Naive thymus-derived CD4-positive, alpha-beta T cell (primary cell): Measurements from ENCODE around the gene CPT1B. TPM values are rescaled to one million over a fixed set of nuclear protein-coding genes. Genes with fewer than 3 reads are reported as not detected.

Source experiments
- ATAC-seq: fragments of 150-1000 bp; cut with Tn5 transposase; 2 replicates; pipeline ENCODE4 v1.10.0; 2021; ENCODE audit warnings: mild to moderate bottlenecking, moderate library complexity
- CTCF ChIA-PET: fragments of 350-600 bp; sonication (Branson Sonifier 250); formaldehyde crosslinking; loops from one replicate; lab custom pipeline; 2021; ENCODE audit warnings: antibody characterized with exemption; lab: Charles Lee
- POLR2A ChIA-PET: fragments of 350-600 bp; sonication (Branson Sonifier 250); formaldehyde crosslinking; loops from one replicate; lab custom pipeline; 2021; ENCODE audit warnings: antibody characterized with exemption, inconsistent platforms; lab: Charles Lee
- DNase-seq, 9 donors: peaks; one replicate each; pipeline versions ENCODE4 v3.0.0 to v3.0.0-alpha.2; 2020 to 2022; ENCODE audit warnings: mixed read lengths in 1 of 9
- H3K27ac ChIP-seq: one replicate; pipeline ENCODE4 v1.7.0; 2013; ENCODE audit warnings: mild to moderate bottlenecking, low read depth, low read length, moderate library complexity
- H3K27me3 ChIP-seq, 2 donors: one replicate each; pipeline ENCODE4 v1.7.0; 2013; ENCODE audit warnings: low read length in 2 of 2, mild to moderate bottlenecking in 2 of 2, moderate library complexity in 2 of 2; ENCODE audit not compliant: control insufficient read depth in 2 of 2, insufficient read depth in 2 of 2
- H3K36me3 ChIP-seq, 3 experiments: 1 replicate in 2 of 3; 2 replicates in 1 of 3; pipeline ENCODE4 v1.7.0; 2013; ENCODE audit warnings: low read length in 3 of 3, mild to moderate bottlenecking in 3 of 3, moderate library complexity in 1 of 3; ENCODE audit not compliant: insufficient read depth in 3 of 3, control insufficient read depth in 2 of 3
- H3K4me1 ChIP-seq, 2 donors: one replicate each; pipeline ENCODE4 v1.7.0; 2013; ENCODE audit warnings: low read length in 2 of 2, mild to moderate bottlenecking in 2 of 2, moderate library complexity in 1 of 2; ENCODE audit not compliant: control insufficient read depth in 2 of 2, insufficient read depth in 2 of 2
- H3K4me3 ChIP-seq: 2 replicates; pipeline ENCODE4 v1.7.0; 2013; ENCODE audit warnings: mild to moderate bottlenecking, low read length
- H3K9me3 ChIP-seq, 3 experiments: 1 replicate in 2 of 3; 2 replicates in 1 of 3; pipeline ENCODE4 v1.7.0; 2013; ENCODE audit warnings: low read length in 3 of 3; ENCODE audit not compliant: control insufficient read depth in 2 of 3
- H3K27ac Mint-ChIP-seq, 9 donors: one replicate each; pipeline ENCODE4 v1.8.0; 2020 to 2022; ENCODE audit warnings: mixed read lengths in 9 of 9, mild to moderate bottlenecking in 8 of 9, moderate library complexity in 5 of 9, inconsistent platforms in 2 of 9
- H3K27me3 Mint-ChIP-seq, 5 donors: one replicate each; pipeline ENCODE4 v1.8.0; 2021 to 2022; ENCODE audit warnings: mixed read lengths in 5 of 5, mild to moderate bottlenecking in 1 of 5
- H3K36me3 Mint-ChIP-seq, 5 donors: one replicate each; pipeline ENCODE4 v1.8.0; 2020 to 2022; ENCODE audit warnings: mixed read lengths in 5 of 5, mild to moderate bottlenecking in 3 of 5, inconsistent platforms in 1 of 5
- H3K4me1 Mint-ChIP-seq, 7 donors: one replicate each; pipeline ENCODE4 v1.8.0; 2020 to 2022; ENCODE audit warnings: mixed read lengths in 7 of 7, mild to moderate bottlenecking in 3 of 7, inconsistent platforms in 1 of 7
- H3K4me3 Mint-ChIP-seq, 10 donors: one replicate each; pipeline ENCODE4 v1.8.0; 2020 to 2022; ENCODE audit warnings: mild to moderate bottlenecking in 10 of 10, mixed read lengths in 10 of 10, moderate library complexity in 6 of 10, inconsistent platforms in 2 of 10
- H3K9me3 Mint-ChIP-seq, 11 donors: one replicate each; pipeline ENCODE4 v1.8.0; 2020 to 2022; ENCODE audit warnings: mixed read lengths in 11 of 11, mild to moderate bottlenecking in 4 of 11, inconsistent platforms in 1 of 11, moderate library complexity in 1 of 11
- intact Hi-C, 2 donors: fragments of 100-400 bp; cut with micrococcal nuclease; formaldehyde crosslinking; loops; one replicate each; pipeline ENCODE4 v1.15.1; 2023
- polyA plus RNA-seq, 2 donors: library from polyadenylated mRNA; unstranded; fragments of 300-500 nt; fragmentation: Illumina TruSeq; gene quantifications; one replicate each; pipeline ENCODE4 v1.2.3, GENCODE V29; 2021
- total RNA-seq, 6 experiments: library from RNA in 5 of 6; stranded (reverse) in 5 of 6; gene quantifications; 1 replicate in 5 of 6; 2 replicates in 1 of 6; pipeline ENCODE4 v1.2.3 and lab custom pipeline; 2021 to 2026

CPT1B gene
- total and polyA plus RNA-seq, 7 experiments from 2014 or later, result 0.32 to 108 (median 64.8) TPM

DNA sequence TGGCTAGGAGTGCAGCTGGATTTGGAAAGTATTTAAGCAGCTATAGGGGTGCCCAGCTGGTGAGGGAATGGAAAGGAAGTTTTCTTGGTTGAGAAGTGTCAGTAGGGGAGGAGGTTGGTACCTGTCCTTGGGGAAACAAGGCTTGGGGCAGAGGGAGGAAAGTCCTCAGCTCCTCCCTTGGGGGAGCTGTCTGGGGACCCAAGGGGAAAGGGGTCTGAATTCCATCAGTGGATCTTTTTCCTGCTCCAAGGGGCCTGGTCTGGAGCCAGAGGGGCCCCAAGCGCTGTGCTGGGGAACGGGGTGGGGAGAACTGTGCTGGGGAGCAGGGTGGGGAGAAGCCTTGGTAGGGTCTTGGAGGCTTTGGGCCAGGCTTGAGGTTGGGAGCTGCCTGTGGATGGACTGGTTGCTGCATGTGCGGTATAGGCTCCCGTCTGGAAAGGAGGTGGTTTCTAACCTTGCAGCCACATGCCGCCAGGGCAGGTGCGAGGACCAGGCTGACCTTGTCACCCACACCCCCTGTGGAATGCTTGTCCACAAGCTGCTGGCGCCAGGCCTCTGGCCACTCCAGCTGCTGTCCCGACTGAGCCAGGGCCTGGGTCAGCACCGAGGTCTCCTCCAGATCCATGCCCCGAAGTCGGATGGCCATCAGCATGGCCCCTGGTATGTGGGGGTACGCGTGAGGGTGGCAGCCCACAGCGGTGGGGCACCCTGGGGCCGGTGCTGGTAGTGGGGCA, 49.4 kb downstream of the CPT1B start:
- ChIA-PET POLR2A (interaction anchor here (0.6 to 7.1 kb wide), 9 partner anchors 10 to 297 kb away, joined by 3 to 127 read pairs (median 6); partner anchors contain the start of genes ARSA, KLHDC7B, LMF2 and NCAPH2), CTCF (interaction anchor here (1.1 to 1.7 kb wide), 3 partner anchors 11 to 93 kb away, joined by 3 to 6 read pairs (median 4); partner anchors contain the start of gene SYCE3)
- no peak overlapping the region for H3K4me3 ChIP-seq
- Mint-ChIP-seq H3K4me1 (peaks cover 8 to 48% (median 32%) of the 10 kb centered on the region in 7 donors), H3K9me3 (no peaks in the 10 kb centered on the region), H3K27me3 (peaks cover 0 to 8% (median 0%) of the 10 kb centered on the region in 5 donors), H3K36me3 (peaks cover 0 to 29% (median 0%) of the 10 kb centered on the region in 5 donors), H3K27ac (peak overlapping the region in 6 of 9 donors; percentile 28 to 90 (median 79)), H3K4me3 (peak overlapping the region in 9 of 10 donors; percentile 42 to 92 (median 58))
- ATAC-seq (no peak), DNase-seq (no peak)
- no peaks in the 10 kb centered on the region for H3K27me3 ChIP-seq
- H3K36me3 ChIP-seq, result peaks cover 0 to under 1% (median 0%) of the 10 kb centered on the region in 3 experiments
- intact Hi-C loops, result loop anchor here (5.0 kb wide), 3 partner anchors 57 to 337 kb away; partner anchors contain the start of gene HDAC10 (in 1 of the 2)
- H3K9me3 ChIP-seq, result no peaks in the 10 kb centered on the region
- H3K27ac ChIP-seq, result no peak overlapping the region
- peaks cover 14 to 23% of the 10 kb centered on the region in 2 donors for H3K4me1 ChIP-seq

DNA sequence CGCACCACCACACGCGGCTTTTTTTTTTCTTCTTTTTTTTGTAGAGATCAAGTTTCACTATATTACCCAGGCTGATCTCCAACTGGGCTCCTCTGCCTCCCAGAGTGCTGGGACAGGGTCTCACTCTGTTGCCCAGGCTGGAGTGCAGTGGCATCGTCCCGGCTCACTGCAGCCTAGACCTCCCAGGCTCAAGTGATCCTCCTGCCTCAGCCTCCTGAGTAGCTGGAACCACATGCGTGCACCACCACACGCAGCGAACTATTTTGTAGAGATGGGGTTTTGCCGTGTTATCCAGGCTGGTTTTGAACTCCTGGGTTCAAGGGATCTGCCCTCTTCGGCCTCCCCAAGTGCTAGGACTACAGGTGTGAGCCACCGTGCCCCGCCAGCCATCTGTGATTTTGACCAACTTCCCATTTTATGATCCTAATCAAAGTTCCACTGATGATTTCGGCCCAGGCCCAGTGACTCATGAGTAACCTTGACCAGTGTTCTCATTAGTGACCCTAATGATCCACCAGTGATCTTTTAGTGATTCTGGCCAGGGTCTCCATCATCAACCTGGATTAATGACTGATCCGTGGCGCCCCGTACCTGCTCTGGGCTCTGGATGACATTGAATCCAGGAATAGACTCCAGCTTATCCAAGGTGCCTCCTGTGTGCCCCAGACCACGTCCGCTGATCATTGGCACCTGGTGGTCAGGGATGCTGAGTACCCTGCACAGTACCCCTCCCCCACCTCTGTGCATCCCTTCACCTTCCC, 50.1 kb downstream of the CPT1B start:
- ATAC-seq (no peak), DNase-seq (no peak)
- Mint-ChIP-seq H3K4me3 (peak overlapping the region; percentile 53 to 92 (median 68)), H3K9me3 (no peaks in the 10 kb centered on the region), H3K27me3 (peaks cover 0 to 8% (median 0%) of the 10 kb centered on the region in 5 donors), H3K4me1 (peaks cover 8 to 40% (median 32%) of the 10 kb centered on the region in 7 donors), H3K27ac (peak overlapping the region; percentile 57 to 90 (median 81)), H3K36me3 (peaks cover 0 to 31% (median 0%) of the 10 kb centered on the region in 5 donors)
- Histone ChIP-seq H3K27ac (peak overlapping the region; percentile 27), H3K4me1 (peaks cover 14 to 23% of the 10 kb centered on the region in 2 donors), H3K4me3 (no peak overlapping the region), H3K36me3 (peaks cover 0 to 8% (median 4%) of the 10 kb centered on the region in 3 experiments), H3K27me3 (no peaks in the 10 kb centered on the region), H3K9me3 (no peaks in the 10 kb centered on the region)
- POLR2A ChIA-PET, result interaction anchor here (0.6 to 7.1 kb wide), 7 partner anchors 11 to 297 kb away, joined by 3 to 127 read pairs (median 77); partner anchors contain the start of genes KLHDC7B, LMF2 and NCAPH2
- intact Hi-C loops, result loop anchor here (1.0 to 5.0 kb wide), 4 partner anchors 55 to 336 kb away; partner anchors contain the start of gene HDAC10 (in 1 of the 2)
- CTCF ChIA-PET, result interaction anchor here (1.6 to 1.7 kb wide), 2 partner anchors 12 to 93 kb away, joined by 4 to 6 read pairs; no protein-coding TSS in a partner anchor

DNA sequence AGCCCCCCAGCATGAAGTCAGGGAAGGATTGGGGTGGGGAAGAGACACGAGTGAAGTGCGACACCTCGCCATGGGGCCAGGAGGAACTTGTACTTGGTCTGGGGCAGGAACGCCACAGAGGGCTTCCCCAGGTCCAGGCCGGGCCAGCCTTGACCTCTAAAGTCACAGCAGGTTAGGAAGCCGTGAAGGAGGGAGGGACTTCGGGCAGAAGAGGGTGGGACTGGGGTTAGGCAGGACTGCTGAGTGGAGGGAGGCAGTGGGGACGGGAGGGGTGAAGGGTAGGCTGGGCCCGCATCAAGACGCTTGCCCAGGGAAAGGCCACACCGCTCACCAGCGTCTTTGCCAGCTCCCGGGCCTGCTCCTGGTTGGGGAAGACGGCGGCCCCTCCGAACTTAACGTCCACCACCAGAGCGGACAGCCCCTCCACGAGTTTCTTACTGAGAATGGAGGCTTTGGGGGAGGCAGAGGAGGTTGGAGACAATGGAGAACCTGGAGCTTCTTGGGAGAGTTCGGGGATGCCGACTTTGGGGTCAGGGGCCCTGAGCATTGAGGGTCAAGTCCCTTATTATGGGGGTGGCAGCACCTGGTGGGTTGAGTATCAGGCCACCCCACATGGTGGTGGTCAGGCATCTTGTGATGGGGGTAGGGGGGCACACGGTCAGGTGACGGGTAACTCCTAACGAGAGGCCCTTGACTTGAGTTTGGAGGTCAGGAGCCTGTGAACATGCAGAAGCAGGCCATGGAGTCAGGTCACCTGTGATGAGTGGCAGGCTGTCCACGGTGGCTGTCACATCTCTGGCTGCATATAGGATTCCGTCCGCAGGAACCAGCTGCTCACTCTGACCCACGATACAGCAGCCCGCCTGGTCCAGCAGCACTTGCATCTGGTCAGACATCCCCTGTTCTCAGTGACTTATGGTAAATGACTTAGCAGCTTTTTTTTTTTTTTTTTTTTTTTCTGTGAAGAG, 51.1 kb downstream of the CPT1B start:
- ATAC-seq, result no peak
- peaks cover 8 to 37% (median 26%) of the 10 kb centered on the region in 7 donors for H3K4me1 Mint-ChIP-seq
- H3K4me3 Mint-ChIP-seq, result peak overlapping the region; percentile 55 to 92 (median 68)
- Histone ChIP-seq H3K4me1 (peaks cover 14 to 23% of the 10 kb centered on the region in 2 donors), H3K4me3 (peak overlapping the region; percentile 77), H3K36me3 (peaks cover 0 to 18% (median 11%) of the 10 kb centered on the region in 3 experiments), H3K9me3 (no peaks in the 10 kb centered on the region), H3K27me3 (no peaks in the 10 kb centered on the region), H3K27ac (peak overlapping the region; percentile 87)
- intact Hi-C loops, result loop anchor here (1.0 to 5.0 kb wide), 9 partner anchors 12 to 335 kb away; partner anchors contain the start of genes HDAC10 (in 1 of the 2) and SYCE3 (in 1 of the 2)
- H3K27ac Mint-ChIP-seq, result peak overlapping the region; percentile 57 to 90 (median 81)
- H3K27me3 Mint-ChIP-seq, result peaks cover 0 to 8% (median 0%) of the 10 kb centered on the region in 5 donors
- POLR2A ChIA-PET, result interaction anchor here (0.6 to 7.1 kb wide), 9 partner anchors 12 to 99 kb away, joined by 3 to 127 read pairs (median 6); partner anchors contain the start of genes KLHDC7B, LMF2 and NCAPH2
- CTCF ChIA-PET, result interaction anchor here (0.6 to 2.9 kb wide), 5 partner anchors 12 to 94 kb away, joined by 4 to 31 read pairs (median 6); no protein-coding TSS in a partner anchor
- peak in 1 of 9 donors; percentile 24 for DNase-seq
- H3K36me3 Mint-ChIP-seq, result peaks cover 0 to 31% (median 0%) of the 10 kb centered on the region in 5 donors
- H3K9me3 Mint-ChIP-seq, result no peaks in the 10 kb centered on the region

DNA sequence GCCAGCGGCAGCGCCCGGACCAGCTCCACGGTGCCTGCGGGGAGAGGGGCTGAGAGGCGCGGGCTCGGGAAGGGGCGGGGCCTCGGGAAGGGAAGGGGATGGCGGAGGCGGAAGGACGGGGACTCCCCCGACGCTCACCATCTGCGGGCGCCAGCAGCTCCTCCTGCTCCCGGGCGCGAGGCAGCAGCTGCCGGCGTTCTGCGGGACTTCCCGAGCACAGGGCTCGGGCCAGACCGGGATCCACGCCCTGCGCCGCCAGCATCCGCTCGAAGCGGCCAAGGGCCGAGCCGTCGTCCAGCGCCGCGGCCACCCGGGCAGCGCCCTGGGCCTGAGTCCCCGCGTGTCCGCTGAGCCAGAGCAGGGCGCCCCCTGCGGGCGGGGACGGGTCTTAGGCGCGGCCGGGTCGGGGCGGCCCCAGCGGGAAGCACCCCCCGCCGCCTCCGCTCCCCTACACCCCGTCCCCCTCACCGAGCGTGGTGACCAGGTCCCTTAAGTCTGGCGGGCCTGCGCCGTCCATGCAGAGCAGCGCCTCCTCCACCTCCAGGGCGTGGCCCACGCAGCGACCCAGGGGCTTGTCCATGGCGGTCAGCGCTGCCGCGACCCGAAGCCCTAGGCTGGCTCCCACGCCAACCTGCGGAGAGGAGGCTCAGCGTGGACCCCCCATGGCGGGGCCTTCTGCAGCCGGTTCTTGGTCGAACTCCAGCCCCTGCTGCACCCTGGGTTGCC, 52.0 kb downstream of the CPT1B start:
- peaks cover 8 to 36% (median 26%) of the 10 kb centered on the region in 7 donors for H3K4me1 Mint-ChIP-seq
- ATAC-seq (peak; percentile 51), DNase-seq (peak; percentile 68 to 91 (median 82))
- H3K36me3 Mint-ChIP-seq, result peaks cover 0 to 30% (median 0%) of the 10 kb centered on the region in 5 donors
- H3K4me1 ChIP-seq, result peaks cover 14 to 23% of the 10 kb centered on the region in 2 donors
- H3K27ac ChIP-seq, result peak overlapping the region; percentile 87
- H3K4me3 Mint-ChIP-seq, result peak overlapping the region; percentile 62 to 92 (median 76)
- ChIA-PET CTCF (interaction anchor here (0.6 to 2.9 kb wide), 26 partner anchors 10 to 185 kb away, joined by 3 to 31 read pairs (median 5); partner anchors contain the start of genes ARSA, LMF2, NCAPH2 and SYCE3), POLR2A (interaction anchor here (0.7 to 7.1 kb wide), 37 partner anchors 9 to 335 kb away, joined by 3 to 127 read pairs (median 6); partner anchors contain the start of genes ARSA, CHKB, CPT1B and HDAC10)
- H3K27me3 Mint-ChIP-seq, result peaks cover 0 to 8% (median 0%) of the 10 kb centered on the region in 5 donors
- peaks cover 0 to 26% (median 11%) of the 10 kb centered on the region in 3 experiments for H3K36me3 ChIP-seq
- no peaks in the 10 kb centered on the region for H3K9me3 Mint-ChIP-seq
- no peaks in the 10 kb centered on the region for H3K9me3 ChIP-seq
- no peaks in the 10 kb centered on the region for H3K27me3 ChIP-seq
- intact Hi-C loops, result loop anchor here (1.0 to 5.0 kb wide), 8 partner anchors 13 to 334 kb away; partner anchors contain the start of genes HDAC10 (in 1 of the 2) and SYCE3 (in 1 of the 2)
- H3K4me3 ChIP-seq, result peak overlapping the region; percentile 77
- peak overlapping the region in 7 of 9 donors; percentile 72 to 90 (median 86) for H3K27ac Mint-ChIP-seq
